Panc1 (cell line): ENCODE measurements around the gene NEB. TPM values are rescaled to one million over a fixed set of nuclear protein-coding genes. Genes with fewer than 3 reads are reported as not detected.

Experiments
- ATAC-seq: fragments of 200-7000 bp; cut with Tn5 transposase; 2 replicates; pipeline ENCODE4 v1.9.1; 2020; ENCODE audit warnings: mild to moderate bottlenecking, moderate library complexity
- BruUV-seq: library from RNA; stranded (reverse); fragments of 400-500 nt; replicated peaks from 2 replicates; lab custom pipeline; 2021; lab: Mats Ljungman, UMichigan
- CTCF ChIA-PET: fragments of 300-600 bp; sonication (Branson Sonifier 250); formaldehyde crosslinking; loops from one replicate; lab custom pipeline; 2022; ENCODE audit warnings: antibody characterized with exemption; lab: Charles Lee
- POLR2A ChIA-PET: fragments of 300-600 bp; sonication (Branson Sonifier 250); formaldehyde crosslinking; loops from one replicate; lab custom pipeline; 2022; ENCODE audit warnings: antibody characterized with exemption; lab: Charles Lee
- DNase-seq: peaks from one replicate; pipeline ENCODE4 v3.0.0-alpha.2; 2010; ENCODE audit warnings: low read depth, low spot score
- H3K27ac ChIP-seq: 2 replicates; pipeline ENCODE4 v1.5.1; 2011; ENCODE audit warnings: mild to moderate bottlenecking, low read length, inconsistent platforms
- H3K27me3 ChIP-seq: fragments of 200-500 bp; sonication (Bioruptor generic); 2 replicates; pipeline ENCODE4 v1.6.0; 2014; ENCODE audit warnings: low read length, inconsistent platforms; ENCODE audit not compliant: control insufficient read depth, insufficient read depth
- H3K36me3 ChIP-seq: fragments of 200-500 bp; sonication (Bioruptor generic); 2 replicates; pipeline ENCODE4 v1.5.1; 2014; ENCODE audit warnings: inconsistent platforms, mild to moderate bottlenecking, low read length, moderate library complexity; ENCODE audit not compliant: control insufficient read depth, insufficient read depth
- H3K4me1 ChIP-seq: 2 replicates; pipeline ENCODE4 v1.5.1; 2011; ENCODE audit warnings: inconsistent platforms, mild to moderate bottlenecking, low read length, moderate library complexity; ENCODE audit not compliant: control insufficient read depth, insufficient read depth
- H3K4me3 ChIP-seq, 2 experiments: 2 replicates each; pipeline ENCODE4 v1.5.1; 2011 to 2012; ENCODE audit warnings: low read depth in 2 of 2, low read length in 2 of 2, mild to moderate bottlenecking in 2 of 2, inconsistent platforms in 1 of 2, moderate library complexity in 1 of 2
- H3K9me3 ChIP-seq: fragments of 200-500 bp; sonication (Bioruptor generic); 2 replicates; pipeline ENCODE4 v1.5.1; 2014; ENCODE audit warnings: low read depth, mild to moderate bottlenecking, inconsistent platforms, low read length, moderate library complexity; ENCODE audit not compliant: control insufficient read depth, insufficient read depth
- POLR2AphosphoS5 ChIP-seq: IDR thresholded peaks from 2 replicates; pipeline ENCODE4 v1.6.1; 2012; ENCODE audit warnings: mild to moderate bottlenecking, low read depth, low read length, moderate library complexity
- SIN3A ChIP-seq: IDR thresholded peaks from 2 replicates; pipeline ENCODE4 v1.6.1; 2012; ENCODE audit warnings: low read depth, mild to moderate bottlenecking, low read length, moderate library complexity, borderline replicate concordance; ENCODE audit not compliant: insufficient read depth
- TCF7L2 ChIP-seq: IDR thresholded peaks from 2 replicates; pipeline ENCODE4 v1.6.1; 2011; ENCODE audit warnings: mild to moderate bottlenecking, low read depth, low read length, inconsistent platforms
- in situ Hi-C: cut with HindIII; loops from 2 replicates; pipeline ENCODE4 v1.10.0; 2016; ENCODE audit warnings: low sequenced_read_pairs, low pct_unique_long_range_greater_than_20kb
- intact Hi-C: fragments of 100-400 bp; cut with micrococcal nuclease; formaldehyde crosslinking; loops from one replicate; pipeline ENCODE4 v1.10.0; 2022; ENCODE audit not compliant: unreplicated experiment
- total RNA-seq: library from RNA; stranded (reverse); gene quantifications from one replicate; pipeline ENCODE4 v1.2.1, GENCODE V29; 2021; ENCODE audit not compliant: unreplicated experiment
- TF ChIP-seq, protein P1 (sequence below), 2 experiments: IDR thresholded peaks; 2 replicates each; pipeline ENCODE4 v1.6.1; 2011 to 2012; ENCODE audit warnings: low read depth in 2 of 2, control low read depth in 1 of 2, low read length in 1 of 2, mild to moderate bottlenecking in 1 of 2, moderate library complexity in 1 of 2; ENCODE audit not compliant: insufficient read depth in 1 of 2
- TF ChIP-seq, protein P2 (sequence below): fragments of 450-650 bp; IDR thresholded peaks from 2 replicates; pipeline ENCODE4 v1.5.1; 2017; ENCODE audit warnings: mild to moderate bottlenecking

NEB gene
- total RNA-seq, 1 experiment from 2014 or later, result 0.10 TPM

DNA sequence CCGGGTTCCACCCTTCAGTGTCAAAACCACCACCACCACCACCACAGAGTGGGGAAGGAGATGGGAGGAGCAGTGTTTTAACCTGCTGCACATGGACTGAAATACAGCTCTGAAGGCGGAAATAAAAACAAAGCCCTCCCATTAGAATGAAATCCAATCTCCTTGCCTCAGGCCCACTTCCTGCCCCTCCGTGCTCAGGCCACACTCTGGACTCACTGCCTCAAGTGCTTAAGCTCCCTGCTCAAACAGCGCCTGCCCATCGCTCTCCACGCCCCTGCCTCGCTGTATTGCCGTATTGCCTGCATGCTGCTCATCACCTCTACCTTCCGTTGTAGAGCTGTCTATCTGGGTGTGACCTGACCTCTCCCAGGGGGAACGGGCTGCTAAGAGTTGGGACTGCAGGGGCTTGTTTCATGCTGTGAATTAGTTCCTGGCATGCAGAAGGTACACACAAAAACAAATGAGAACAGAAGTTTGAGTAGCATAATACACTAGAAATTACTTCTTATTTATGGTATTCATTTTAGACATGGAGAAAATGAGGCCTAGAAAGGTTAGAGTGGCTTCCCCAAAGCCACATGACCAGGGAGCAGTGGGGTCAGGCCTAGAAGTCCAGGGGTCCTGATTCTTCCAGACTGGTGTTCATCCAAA lies 31.6 kb upstream of the NEB start:
- Histone ChIP-seq H3K9me3 (no peaks in the 10 kb centered on the region), H3K27me3 (no peaks in the 10 kb centered on the region), H3K4me1 (no peaks in the 10 kb centered on the region), H3K36me3 (no peaks in the 10 kb centered on the region), H3K4me3 (no peak overlapping the region), H3K27ac (no peak overlapping the region)
- CTCF ChIA-PET, result no interaction called here
- in situ Hi-C loops (no loop called here), intact Hi-C loops (no loop called here)
- TF ChIP-seq, protein P1, sequence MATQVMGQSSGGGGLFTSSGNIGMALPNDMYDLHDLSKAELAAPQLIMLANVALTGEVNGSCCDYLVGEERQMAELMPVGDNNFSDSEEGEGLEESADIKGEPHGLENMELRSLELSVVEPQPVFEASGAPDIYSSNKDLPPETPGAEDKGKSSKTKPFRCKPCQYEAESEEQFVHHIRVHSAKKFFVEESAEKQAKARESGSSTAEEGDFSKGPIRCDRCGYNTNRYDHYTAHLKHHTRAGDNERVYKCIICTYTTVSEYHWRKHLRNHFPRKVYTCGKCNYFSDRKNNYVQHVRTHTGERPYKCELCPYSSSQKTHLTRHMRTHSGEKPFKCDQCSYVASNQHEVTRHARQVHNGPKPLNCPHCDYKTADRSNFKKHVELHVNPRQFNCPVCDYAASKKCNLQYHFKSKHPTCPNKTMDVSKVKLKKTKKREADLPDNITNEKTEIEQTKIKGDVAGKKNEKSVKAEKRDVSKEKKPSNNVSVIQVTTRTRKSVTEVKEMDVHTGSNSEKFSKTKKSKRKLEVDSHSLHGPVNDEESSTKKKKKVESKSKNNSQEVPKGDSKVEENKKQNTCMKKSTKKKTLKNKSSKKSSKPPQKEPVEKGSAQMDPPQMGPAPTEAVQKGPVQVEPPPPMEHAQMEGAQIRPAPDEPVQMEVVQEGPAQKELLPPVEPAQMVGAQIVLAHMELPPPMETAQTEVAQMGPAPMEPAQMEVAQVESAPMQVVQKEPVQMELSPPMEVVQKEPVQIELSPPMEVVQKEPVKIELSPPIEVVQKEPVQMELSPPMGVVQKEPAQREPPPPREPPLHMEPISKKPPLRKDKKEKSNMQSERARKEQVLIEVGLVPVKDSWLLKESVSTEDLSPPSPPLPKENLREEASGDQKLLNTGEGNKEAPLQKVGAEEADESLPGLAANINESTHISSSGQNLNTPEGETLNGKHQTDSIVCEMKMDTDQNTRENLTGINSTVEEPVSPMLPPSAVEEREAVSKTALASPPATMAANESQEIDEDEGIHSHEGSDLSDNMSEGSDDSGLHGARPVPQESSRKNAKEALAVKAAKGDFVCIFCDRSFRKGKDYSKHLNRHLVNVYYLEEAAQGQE (IDR thresholded peaks at IDR 0.05; ENCODE audit: insufficient read depth in 1 of 2, low read depth in 2 of 2, low read length in 1 of 2), result no peak
- TF ChIP-seq, protein P2, sequence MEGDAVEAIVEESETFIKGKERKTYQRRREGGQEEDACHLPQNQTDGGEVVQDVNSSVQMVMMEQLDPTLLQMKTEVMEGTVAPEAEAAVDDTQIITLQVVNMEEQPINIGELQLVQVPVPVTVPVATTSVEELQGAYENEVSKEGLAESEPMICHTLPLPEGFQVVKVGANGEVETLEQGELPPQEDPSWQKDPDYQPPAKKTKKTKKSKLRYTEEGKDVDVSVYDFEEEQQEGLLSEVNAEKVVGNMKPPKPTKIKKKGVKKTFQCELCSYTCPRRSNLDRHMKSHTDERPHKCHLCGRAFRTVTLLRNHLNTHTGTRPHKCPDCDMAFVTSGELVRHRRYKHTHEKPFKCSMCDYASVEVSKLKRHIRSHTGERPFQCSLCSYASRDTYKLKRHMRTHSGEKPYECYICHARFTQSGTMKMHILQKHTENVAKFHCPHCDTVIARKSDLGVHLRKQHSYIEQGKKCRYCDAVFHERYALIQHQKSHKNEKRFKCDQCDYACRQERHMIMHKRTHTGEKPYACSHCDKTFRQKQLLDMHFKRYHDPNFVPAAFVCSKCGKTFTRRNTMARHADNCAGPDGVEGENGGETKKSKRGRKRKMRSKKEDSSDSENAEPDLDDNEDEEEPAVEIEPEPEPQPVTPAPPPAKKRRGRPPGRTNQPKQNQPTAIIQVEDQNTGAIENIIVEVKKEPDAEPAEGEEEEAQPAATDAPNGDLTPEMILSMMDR, result no peak
- TF ChIP-seq POLR2AphosphoS5, result no peak
- no peak for TF ChIP-seq SIN3A
- TF ChIP-seq TCF7L2, result no peak
- BruUV-seq, result no TSS peak
- DNase-seq (no peak), ATAC-seq (no peak)
- POLR2A ChIA-PET, result no interaction called here

DNA sequence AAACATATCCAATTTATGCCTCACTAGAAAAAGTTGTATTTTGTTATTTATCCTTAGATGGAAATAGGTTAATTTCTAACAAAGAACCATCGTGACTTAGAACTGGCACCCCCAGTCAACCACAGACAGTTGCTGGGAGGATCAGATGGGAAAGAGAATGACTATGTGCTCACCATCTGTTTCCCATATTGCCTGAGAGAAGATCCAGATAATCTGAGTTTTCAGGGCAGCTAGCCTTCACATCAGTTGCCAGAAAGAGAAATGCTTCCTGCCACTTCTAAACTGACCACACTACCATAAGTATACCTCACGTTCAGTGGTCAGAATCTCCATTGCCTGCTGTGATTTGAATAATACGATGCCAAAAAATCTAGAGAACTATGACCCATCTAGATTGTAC lies 28.4 kb upstream of the NEB start:
- ATAC-seq, result no peak
- no TSS peak for BruUV-seq
- Histone ChIP-seq H3K27ac (no peak overlapping the region), H3K4me1 (no peaks in the 10 kb centered on the region; the same call in 1 of the 2 replicates), H3K4me3 (no peak overlapping the region), H3K36me3 (no peaks in the 10 kb centered on the region), H3K9me3 (no peaks in the 10 kb centered on the region), H3K27me3 (no peaks in the 10 kb centered on the region)
- in situ Hi-C loops (no loop called here), intact Hi-C loops (no loop called here)
- CTCF ChIA-PET, result no interaction called here
- DNase-seq, result no peak
- TF ChIP-seq, protein P1 (IDR thresholded peaks at IDR 0.05; ENCODE audit: insufficient read depth in 1 of 2, low read depth in 2 of 2, low read length in 1 of 2), result no peak
- TF ChIP-seq, protein P2, result no peak
- TF ChIP-seq SIN3A (no peak), TCF7L2 (no peak), POLR2AphosphoS5 (no peak)
- POLR2A ChIA-PET, result no interaction called here
